Fibroblast of mammary gland (primary cell): Measurements from ENCODE around the gene SLC8A1.

ENCODE experiments used
- DNase-seq: peaks from one replicate; pipeline ENCODE4 v3.0.0-alpha.2; 2010; ENCODE audit warnings: low read depth
- H3K4me3 ChIP-seq: 2 replicates; pipeline ENCODE4 v1.5.1; 2011; ENCODE audit warnings: low read depth, mild to moderate bottlenecking, low read length, moderate library complexity; ENCODE audit not compliant: control insufficient read depth
- TF ChIP-seq, protein P1 (sequence below): conservative IDR thresholded peaks from 2 replicates; pipeline ENCODE4 v1.5.1; 2011; ENCODE audit warnings: low read depth, low read length, inconsistent platforms; ENCODE audit not compliant: control insufficient read depth, insufficient read depth

SLC8A1 gene

DNA sequence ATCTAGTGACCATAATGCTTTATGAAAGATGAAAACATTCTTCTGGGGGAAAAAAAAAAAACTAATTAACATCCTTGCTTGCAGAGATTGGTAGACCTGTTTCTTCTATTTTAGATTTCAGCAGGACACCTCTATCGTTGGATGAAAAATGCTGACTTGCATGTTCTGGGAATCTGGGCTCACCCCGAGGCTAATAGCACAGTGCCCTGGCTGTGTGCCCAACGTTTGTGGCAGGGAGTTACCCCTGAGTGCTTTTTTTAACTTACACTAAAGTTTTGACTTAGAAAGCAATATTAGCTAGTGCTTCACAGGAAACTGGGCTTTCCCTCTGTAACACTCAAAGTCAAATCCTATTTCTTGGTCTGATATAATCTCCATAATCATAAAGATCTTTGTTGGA is 233.2 kb downstream of the SLC8A1 start:
- H3K4me3 ChIP-seq: no peak overlapping the region
- peak; percentile 35 for DNase-seq
- TF ChIP-seq, protein P1, sequence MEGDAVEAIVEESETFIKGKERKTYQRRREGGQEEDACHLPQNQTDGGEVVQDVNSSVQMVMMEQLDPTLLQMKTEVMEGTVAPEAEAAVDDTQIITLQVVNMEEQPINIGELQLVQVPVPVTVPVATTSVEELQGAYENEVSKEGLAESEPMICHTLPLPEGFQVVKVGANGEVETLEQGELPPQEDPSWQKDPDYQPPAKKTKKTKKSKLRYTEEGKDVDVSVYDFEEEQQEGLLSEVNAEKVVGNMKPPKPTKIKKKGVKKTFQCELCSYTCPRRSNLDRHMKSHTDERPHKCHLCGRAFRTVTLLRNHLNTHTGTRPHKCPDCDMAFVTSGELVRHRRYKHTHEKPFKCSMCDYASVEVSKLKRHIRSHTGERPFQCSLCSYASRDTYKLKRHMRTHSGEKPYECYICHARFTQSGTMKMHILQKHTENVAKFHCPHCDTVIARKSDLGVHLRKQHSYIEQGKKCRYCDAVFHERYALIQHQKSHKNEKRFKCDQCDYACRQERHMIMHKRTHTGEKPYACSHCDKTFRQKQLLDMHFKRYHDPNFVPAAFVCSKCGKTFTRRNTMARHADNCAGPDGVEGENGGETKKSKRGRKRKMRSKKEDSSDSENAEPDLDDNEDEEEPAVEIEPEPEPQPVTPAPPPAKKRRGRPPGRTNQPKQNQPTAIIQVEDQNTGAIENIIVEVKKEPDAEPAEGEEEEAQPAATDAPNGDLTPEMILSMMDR: no peak

DNA sequence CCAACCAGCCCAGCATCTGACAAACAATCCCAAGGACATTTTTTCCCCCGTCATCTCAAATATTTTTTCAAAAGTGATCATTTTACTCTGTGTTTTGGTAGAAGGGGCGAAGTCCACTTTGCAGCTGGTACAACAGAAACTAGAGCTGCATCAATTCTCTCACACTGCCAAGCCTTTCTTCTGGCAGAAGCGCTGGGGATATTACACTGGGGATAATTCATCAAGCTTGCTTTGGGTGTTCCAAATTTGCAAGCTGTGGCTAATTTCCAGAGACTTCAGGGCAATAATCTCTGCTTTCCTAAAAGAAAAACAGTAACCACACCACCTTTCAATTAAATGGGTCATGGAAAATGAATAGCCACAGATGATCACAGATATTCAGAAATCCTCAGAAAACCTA is 238.3 kb downstream of the SLC8A1 start:
- TF ChIP-seq, protein P1: no peak
- H3K4me3 ChIP-seq: no peak overlapping the region

DNA sequence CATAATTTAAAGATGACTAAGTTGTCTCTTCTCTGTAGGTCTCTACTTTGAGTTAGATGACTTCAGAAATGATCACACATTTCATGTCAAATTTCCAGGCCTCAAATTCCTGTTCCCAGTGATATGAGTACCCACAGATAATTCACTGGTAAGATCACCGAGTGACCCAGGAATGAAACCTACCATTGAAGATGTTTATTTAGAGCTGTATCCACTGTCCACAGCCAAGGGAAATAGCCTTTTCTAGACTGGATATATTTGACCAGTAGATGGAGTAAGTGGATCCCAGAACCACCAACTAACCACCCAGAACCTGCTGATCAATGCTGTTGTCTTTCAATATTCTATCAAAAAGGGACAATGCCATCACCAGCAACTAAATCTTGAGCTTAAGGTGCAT is 238.8 kb downstream of the SLC8A1 start:
- TF ChIP-seq, protein P1: peak; percentile 63
- peak; percentile 69 for DNase-seq
- H3K4me3 ChIP-seq: no peak overlapping the region

More for the DNA sequence above, 238.3 kb downstream of the SLC8A1 start:
- DNase-seq: no peak

DNA sequence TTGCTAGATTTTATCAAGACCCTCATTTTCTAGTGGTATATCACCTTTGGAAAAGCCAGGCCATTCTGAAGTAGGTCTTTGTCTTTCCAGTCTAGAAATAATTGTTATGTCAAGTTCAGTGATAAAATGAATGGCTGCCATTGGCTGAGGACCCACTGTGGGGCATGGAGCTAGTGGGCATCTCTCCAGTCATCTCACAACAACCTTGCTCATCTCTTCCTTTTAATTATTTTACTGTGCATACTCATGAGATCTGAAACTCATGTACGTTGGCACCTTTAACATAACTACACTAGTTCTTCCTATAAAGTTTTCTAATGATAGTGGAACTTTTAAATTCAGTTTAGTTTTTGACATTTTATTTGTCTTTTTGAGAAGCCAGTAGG is 240.9 kb downstream of the SLC8A1 start:
- TF ChIP-seq, protein P1: no peak
- DNase-seq: no peak
- no peak overlapping the region for H3K4me3 ChIP-seq

DNA sequence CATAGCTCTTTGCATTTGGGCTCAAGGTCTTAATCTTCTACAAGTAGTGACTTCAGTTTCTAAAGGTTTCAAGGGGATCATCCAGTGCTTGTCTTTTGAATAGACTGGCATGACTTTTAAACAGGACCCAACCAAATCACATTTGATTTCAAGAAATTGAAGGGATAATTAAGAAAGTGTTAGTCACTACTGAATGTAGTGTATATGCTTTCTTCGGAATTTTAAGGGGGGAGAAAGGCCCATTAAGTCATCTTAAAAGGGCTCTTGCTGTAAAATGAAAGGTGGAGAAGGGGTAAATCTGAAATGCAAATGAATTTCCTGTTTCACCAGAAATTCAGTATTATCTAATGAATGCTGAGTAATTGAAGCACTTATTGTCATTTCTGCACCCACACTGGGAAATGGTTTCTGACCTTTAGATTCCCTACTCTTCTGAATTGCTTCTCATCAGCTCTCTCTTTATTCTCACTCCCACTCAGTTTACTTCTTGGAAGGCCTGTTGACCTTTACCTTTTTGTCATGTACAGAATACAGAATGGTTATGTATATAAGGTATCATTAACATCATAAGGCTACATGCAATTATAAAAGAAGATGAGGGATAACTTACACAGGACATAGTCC is 241.4 kb downstream of the SLC8A1 start:
- DNase-seq: no peak
- no peak overlapping the region for H3K4me3 ChIP-seq
- TF ChIP-seq, protein P1: no peak

DNA sequence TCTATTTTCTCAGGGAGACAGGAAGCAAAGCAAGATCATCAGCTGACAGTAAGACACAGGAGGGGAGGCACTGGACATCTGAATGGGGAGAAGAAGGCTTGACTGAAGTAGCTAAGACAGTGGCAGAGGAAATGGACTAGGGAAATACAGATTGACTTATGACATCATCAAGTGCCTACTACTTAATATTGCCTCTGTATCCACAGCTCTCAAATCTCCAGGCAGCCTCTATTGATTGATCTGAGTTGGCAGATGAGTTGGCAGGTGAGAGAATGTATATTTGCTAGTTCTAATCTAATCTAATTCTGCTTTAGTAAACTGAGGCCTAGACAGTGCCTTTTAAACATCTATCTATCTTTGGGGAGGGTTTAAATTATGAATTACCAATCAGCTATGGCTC is 242.1 kb downstream of the SLC8A1 start:
- TF ChIP-seq, protein P1: no peak
- no peak overlapping the region for H3K4me3 ChIP-seq
- no peak for DNase-seq

DNA sequence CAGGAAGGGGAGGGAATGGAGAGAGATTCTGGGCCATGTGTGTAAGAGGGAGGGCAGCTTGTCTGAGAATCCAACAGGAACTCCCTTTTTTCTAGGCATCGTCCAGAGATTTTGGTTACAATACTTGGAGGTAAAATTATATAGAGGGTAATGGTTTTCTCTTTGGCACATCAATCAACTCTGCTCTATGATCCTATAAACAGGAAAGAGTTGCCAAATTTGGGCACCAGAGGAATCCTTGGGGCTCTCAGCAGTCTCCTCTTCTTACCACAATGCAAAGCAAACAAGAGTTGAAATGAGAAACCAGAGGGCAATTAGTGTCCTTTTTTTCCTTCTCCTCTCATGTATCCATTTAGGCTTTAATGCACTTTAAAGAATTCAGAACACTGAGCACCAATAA is 243.4 kb downstream of the SLC8A1 start:
- TF ChIP-seq, protein P1: no peak
- DNase-seq: no peak
- H3K4me3 ChIP-seq: no peak overlapping the region
